Measurements from ENCODE around the gene C12orf60. TPM values are rescaled to one million over a fixed set of nuclear protein-coding genes. Genes with fewer than 3 reads are reported as not detected.
A peak's percentile ranks its signal among the peaks of the same experiment; 100 is the strongest.

Gene C12orf60
- total RNA-seq, 1 experiment from 2014 or later: 0.54 TPM

DNA sequence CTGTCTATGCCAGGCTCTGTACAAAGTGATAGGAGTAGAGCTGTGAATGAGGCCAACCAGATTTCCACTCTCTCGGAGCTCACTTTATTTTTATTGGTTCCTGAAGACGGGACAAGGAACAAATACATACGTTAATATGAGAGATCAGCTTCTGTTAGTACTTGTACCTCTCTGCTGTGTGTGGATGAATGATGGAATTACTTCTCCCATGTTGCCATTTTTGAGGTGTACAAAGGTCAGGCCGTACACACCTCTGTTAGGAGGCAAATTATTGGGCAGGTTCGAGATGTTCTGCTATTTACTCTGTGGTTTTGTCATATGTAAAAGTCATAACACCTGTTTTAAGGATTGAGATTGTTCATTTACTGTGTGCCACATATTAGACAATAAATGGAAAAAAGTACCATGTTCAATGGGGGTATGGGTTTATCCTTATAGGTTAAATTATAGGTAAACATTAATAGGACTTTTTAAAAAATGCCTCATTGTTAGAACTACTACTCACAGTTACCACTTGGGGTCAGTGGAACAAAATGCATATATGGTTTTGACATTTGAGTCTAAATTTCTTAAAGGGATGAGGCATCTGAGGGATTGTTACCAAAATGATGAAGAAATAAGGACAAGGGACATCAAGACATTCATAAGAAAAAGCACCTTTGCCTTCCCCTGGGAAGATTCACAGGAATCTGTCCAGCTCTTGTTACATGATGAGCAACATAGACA is 27.1 kb upstream of the C12orf60 start:
- no peak for DNase-seq (ENCODE audit: low read depth, low spot score)

DNA sequence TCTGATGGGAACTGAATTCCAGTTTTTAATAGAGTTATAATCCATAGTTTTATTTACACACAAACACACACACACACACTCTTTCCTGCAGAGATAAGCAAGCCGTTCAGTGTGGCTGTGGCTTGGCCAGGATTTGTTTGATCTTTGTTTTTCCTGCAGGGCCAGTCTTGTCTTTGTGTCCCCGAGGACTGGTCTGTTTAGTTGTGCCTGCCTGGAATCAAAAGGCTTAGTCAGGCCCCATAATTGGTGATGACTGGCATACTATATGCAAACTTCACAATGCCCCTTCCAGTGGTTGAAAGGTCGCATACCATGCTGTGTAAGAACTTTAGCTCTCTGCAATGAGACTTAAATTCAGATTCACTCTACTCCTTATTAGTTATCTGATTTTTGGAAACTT is 26.2 kb upstream of the C12orf60 start:
- Histone ChIP-seq H3K27me3 (ENCODE audit: control insufficient read depth, insufficient read depth, low read length) (no peaks in the 10 kb centered on the region), H3K9me3 (ENCODE audit: control insufficient read depth, insufficient read depth, low read depth, low read length) (no peaks in the 10 kb centered on the region), H3K27ac (ENCODE audit: low read length) (no peak overlapping the region), H3K36me3 (ENCODE audit: control insufficient read depth, insufficient read depth, low read length) (no peaks in the 10 kb centered on the region; the same call in 1 of the 2 replicates), H3K4me1 (ENCODE audit: control insufficient read depth, insufficient read depth, low read length) (peaks cover 12% of the 10 kb centered on the region), H3K4me3 (ENCODE audit: low read depth in 2 of 2, low read length in 2 of 2) (no peak overlapping the region)
- TF ChIP-seq, protein P1, sequence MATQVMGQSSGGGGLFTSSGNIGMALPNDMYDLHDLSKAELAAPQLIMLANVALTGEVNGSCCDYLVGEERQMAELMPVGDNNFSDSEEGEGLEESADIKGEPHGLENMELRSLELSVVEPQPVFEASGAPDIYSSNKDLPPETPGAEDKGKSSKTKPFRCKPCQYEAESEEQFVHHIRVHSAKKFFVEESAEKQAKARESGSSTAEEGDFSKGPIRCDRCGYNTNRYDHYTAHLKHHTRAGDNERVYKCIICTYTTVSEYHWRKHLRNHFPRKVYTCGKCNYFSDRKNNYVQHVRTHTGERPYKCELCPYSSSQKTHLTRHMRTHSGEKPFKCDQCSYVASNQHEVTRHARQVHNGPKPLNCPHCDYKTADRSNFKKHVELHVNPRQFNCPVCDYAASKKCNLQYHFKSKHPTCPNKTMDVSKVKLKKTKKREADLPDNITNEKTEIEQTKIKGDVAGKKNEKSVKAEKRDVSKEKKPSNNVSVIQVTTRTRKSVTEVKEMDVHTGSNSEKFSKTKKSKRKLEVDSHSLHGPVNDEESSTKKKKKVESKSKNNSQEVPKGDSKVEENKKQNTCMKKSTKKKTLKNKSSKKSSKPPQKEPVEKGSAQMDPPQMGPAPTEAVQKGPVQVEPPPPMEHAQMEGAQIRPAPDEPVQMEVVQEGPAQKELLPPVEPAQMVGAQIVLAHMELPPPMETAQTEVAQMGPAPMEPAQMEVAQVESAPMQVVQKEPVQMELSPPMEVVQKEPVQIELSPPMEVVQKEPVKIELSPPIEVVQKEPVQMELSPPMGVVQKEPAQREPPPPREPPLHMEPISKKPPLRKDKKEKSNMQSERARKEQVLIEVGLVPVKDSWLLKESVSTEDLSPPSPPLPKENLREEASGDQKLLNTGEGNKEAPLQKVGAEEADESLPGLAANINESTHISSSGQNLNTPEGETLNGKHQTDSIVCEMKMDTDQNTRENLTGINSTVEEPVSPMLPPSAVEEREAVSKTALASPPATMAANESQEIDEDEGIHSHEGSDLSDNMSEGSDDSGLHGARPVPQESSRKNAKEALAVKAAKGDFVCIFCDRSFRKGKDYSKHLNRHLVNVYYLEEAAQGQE (IDR thresholded peaks at IDR 0.05; ENCODE audit: insufficient read depth in 1 of 2, low read depth in 2 of 2, low read length in 1 of 2): no peak
- TF ChIP-seq SIN3A (IDR thresholded peaks at IDR 0.05; ENCODE audit: borderline replicate concordance, insufficient read depth, low read depth, low read length): no peak
- no peak for TF ChIP-seq POLR2AphosphoS5 (IDR thresholded peaks at IDR 0.05; ENCODE audit: low read depth, low read length)
- TF ChIP-seq, protein P2, sequence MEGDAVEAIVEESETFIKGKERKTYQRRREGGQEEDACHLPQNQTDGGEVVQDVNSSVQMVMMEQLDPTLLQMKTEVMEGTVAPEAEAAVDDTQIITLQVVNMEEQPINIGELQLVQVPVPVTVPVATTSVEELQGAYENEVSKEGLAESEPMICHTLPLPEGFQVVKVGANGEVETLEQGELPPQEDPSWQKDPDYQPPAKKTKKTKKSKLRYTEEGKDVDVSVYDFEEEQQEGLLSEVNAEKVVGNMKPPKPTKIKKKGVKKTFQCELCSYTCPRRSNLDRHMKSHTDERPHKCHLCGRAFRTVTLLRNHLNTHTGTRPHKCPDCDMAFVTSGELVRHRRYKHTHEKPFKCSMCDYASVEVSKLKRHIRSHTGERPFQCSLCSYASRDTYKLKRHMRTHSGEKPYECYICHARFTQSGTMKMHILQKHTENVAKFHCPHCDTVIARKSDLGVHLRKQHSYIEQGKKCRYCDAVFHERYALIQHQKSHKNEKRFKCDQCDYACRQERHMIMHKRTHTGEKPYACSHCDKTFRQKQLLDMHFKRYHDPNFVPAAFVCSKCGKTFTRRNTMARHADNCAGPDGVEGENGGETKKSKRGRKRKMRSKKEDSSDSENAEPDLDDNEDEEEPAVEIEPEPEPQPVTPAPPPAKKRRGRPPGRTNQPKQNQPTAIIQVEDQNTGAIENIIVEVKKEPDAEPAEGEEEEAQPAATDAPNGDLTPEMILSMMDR (IDR thresholded peaks at IDR 0.05): no peak
- no peak for TF ChIP-seq TCF7L2 (IDR thresholded peaks at IDR 0.05; ENCODE audit: low read depth, low read length)
- POLR2A ChIA-PET: no interaction called here
- in situ Hi-C loops (cut with HindIII; ENCODE audit: low pct_unique_long_range_greater_than_20kb, low sequenced_read_pairs) (no loop called here), intact Hi-C loops (cut with micrococcal nuclease; ENCODE audit: unreplicated experiment) (no loop called here)
- CTCF ChIA-PET: no interaction called here
- DNase-seq (ENCODE audit: low read depth, low spot score) (no peak), ATAC-seq (no peak)
- no TSS peak for BruUV-seq (replicated peaks)

More for the DNA sequence above, 27.1 kb upstream of the C12orf60 start:
- Histone ChIP-seq H3K4me1 (ENCODE audit: control insufficient read depth, insufficient read depth, low read length) (peaks cover 12% of the 10 kb centered on the region), H3K27ac (ENCODE audit: low read length) (peak overlapping the region; percentile 93), H3K4me3 (ENCODE audit: low read depth in 2 of 2, low read length in 2 of 2) (peak overlapping the region; percentile 86 to 88), H3K27me3 (ENCODE audit: control insufficient read depth, insufficient read depth, low read length) (no peaks in the 10 kb centered on the region), H3K9me3 (ENCODE audit: control insufficient read depth, insufficient read depth, low read depth, low read length) (no peaks in the 10 kb centered on the region), H3K36me3 (ENCODE audit: control insufficient read depth, insufficient read depth, low read length) (no peaks in the 10 kb centered on the region; the same call in 1 of the 2 replicates)
- intact Hi-C loops (cut with micrococcal nuclease; ENCODE audit: unreplicated experiment) (no loop called here), in situ Hi-C loops (cut with HindIII; ENCODE audit: low pct_unique_long_range_greater_than_20kb, low sequenced_read_pairs) (no loop called here)
- BruUV-seq (replicated peaks): no TSS peak
- CTCF ChIA-PET: interaction anchor here (0.6 kb wide), 1 partner anchor 220 kb away, joined by 3 read pairs; no protein-coding TSS in a partner anchor
- POLR2A ChIA-PET: no interaction called here
- TF ChIP-seq, protein P2 (IDR thresholded peaks at IDR 0.05): peak; percentile 33; the same call in 1 of the 2 replicates
- TF ChIP-seq SIN3A (IDR thresholded peaks at IDR 0.05; ENCODE audit: borderline replicate concordance, insufficient read depth, low read depth, low read length): no peak
- no peak for ATAC-seq

Data from Panc1 (cell line).